ENCODE results near the gene SMURF1.

The SMURF1 gene

DNA sequence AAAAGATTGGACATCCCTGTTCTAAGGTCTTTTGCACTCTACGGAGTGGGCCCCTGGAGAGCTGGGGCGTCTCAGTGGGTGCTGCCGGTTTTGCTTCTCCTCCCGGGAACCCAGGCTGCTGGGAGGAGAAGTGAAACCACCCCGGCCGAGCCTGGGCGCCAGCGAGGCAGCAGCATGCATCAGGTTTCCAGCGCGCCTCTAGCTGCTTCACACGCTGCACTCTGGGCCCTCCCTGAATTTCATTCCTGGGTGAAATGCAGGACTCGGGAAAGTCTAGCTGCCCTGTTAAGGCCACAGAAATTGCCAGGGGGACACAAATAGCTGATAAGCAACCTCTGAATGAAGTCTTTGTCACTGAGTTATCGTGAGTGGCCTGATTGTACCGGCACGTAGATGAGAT is 138.1 kb downstream of the SMURF1 start:
- peak; percentile 36 for DNase-seq (ENCODE audit: low spot score)

DNA sequence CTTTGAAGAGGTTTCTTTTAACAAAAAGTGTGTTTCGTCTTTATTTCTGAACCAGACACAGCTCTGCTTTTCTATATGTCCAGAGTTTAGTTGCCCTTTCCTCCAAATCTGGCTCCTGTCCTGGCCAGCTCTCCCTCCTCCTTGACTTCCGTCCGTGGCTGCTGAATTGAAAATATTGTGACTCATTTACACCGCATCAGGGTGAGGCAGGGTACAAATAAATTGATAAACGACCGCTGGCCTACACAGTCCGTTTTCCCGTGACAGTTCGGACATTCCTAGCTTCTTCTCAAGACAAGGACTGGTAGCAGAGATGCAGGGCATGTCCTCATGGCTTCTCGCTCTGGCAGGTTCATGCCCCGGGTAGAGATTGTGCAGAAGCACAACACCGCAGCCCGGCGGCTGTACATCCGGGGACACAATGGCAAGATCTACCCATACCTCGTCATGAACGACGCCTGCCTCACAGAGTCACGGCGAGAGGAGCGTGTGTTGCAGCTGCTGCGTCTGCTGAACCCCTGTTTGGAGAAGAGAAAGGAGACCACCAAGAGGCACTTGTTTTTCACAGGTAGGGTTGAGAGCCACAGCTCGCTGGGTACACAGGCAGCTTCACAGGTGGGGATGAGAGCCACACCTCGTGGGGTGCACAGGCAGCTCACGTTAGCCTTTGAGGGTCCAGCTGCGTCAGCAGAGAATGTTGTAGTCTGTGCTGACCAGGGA is 139.0 kb downstream of the SMURF1 start:
- DNase-seq (ENCODE audit: low spot score): peak; percentile 50

DNA sequence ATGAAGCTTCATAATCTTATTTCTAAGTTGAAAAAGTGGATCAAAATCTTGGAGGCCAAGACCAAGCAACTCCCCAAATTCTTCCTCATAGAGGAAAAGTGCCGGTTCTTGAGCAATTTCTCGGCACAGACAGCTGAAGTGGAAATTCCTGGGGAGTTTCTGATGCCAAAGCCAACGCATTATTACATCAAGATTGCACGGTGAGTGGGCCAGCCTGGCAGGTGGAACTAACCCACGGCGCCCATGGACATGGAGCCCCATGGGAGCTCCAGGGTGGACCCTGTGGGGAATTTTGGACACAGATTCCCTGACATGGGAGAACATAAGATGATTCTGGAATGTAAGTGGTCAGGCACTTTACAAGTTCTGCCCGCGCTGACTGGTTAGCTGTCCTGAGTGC is 139.7 kb downstream of the SMURF1 start:
- no peak for DNase-seq (ENCODE audit: low spot score)

DNA sequence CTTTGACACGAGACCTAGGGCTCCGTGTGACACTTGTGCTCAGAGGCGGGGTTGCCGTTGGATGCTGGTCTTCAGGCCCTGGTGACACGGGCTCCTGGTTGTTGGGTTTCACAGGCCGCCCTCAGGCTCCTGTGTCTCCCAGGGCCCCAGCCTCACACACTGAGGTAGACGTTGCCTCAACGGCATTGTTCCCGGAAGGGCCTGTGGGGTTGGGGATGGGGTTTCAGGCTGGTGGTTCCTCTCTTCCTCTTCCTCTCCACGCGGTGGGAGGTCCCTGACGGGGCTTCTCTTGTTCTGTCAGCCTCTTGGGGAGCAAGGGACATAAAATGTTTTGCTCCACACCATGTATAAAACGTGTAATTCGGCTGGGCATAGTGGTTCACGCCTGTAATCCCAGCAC is 140.5 kb downstream of the SMURF1 start:
- no peak for DNase-seq (ENCODE audit: low spot score)

DNA sequence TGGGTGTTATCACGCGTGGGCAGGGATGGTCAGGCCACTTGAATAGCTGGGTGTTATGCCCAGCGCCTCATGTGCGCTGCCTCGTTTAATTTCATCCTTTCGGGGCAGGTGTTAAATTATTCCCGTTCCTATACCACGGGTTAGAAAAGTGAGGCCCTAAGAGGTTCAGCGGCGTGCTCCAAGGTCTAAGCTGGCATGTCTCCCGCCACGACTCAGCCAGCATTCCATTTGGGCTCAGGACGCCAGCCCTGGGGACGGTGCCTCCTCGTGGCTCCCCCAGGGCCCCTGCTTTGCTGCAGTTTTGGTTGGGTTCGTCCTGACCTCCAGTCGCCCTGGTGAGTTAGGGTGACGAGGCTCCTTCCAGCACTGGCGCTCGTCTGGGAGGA is 141.1 kb downstream of the SMURF1 start:
- DNase-seq (ENCODE audit: low spot score): no peak

DNA sequence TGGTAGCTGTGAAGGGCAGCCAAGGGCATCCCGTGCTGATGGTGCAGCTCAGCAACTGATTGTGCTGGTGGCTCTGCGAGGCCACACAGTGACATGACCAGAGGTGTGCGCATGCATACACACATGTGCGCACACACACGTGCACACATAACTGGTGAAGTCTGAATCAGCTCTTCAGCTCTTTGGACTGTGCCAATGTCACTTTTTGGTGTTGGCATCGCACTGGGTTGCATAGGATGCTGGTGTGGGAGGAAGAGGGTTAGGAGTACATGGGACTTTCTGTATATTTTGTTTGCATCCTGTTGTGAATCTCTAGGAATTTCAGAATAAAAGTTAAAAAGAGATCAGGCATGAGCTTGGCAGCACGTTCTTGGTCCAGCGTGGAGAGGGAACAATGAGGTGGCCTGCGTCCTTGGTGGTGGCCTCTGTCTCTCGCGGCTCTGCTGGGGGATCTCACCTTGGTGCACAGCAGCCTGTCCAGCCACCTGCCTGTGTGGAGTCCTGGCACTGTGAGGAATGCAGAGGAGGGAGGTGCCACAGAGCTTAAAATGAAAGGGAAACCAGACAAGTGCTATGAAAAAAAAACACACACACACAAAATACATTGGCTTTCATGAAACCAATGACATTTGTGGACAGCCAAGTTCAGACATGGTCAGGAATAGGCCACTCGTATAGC is 141.6 kb downstream of the SMURF1 start:
- no peak for DNase-seq (ENCODE audit: low spot score)

DNA sequence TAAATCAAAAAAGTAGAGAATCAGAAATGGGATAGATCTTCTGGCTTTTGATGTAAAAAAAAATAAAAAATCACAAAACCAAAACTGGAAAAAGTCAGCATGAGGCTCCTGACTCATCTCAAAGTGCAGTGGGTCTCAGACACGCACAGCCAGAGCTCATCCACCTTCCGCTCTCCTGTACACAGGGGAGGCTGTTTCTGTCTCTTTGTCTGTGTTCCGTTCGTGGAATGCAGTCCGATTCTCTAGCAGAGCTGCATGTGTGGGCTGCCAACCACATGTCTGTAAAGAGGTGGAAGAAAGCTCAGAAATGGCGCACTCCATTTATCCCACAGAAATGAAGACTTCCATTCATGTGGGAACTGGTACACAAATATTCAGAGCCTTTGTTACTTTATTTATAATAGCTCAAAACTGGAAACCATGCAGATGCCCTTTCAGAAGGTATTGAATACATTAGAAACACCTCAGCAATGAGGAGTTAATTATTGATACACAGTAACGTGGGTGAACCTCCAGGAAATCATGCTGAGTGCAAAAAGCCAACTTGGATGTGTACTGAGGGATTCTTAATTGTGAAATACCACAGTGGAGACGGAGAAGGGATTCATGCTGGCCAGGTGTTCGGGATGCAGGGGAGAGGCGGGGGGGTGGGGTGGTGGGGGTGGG is 142.3 kb downstream of the SMURF1 start:
- no peak for DNase-seq (ENCODE audit: low spot score)

DNA sequence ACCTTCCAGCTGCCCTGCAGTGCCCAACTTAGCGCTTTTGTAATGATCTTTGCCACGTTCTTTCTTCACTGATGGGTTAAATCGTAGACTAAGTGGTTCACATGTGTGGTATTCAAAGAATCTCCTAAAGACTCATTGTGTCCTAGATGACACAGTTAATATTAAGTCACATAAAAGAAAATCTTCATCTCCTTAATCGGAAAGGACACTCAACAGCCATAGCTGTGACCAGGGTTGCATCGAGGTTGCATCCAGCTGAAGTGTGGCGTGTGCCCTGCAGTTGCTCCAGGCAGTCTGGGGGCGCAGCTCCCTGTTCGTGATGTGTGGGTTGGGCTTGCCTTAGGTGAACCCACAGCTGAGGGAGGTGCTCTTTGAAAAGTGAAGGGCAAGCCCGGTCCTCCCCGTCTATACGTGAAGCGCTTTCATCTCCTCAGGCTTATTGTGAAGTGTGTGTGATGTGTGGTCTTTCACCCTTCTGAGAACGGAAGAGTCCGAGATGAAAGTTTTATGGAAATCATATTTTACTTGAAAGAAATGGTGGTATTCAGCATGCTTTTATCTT is 142.9 kb downstream of the SMURF1 start:
- DNase-seq (ENCODE audit: low spot score): no peak

DNA sequence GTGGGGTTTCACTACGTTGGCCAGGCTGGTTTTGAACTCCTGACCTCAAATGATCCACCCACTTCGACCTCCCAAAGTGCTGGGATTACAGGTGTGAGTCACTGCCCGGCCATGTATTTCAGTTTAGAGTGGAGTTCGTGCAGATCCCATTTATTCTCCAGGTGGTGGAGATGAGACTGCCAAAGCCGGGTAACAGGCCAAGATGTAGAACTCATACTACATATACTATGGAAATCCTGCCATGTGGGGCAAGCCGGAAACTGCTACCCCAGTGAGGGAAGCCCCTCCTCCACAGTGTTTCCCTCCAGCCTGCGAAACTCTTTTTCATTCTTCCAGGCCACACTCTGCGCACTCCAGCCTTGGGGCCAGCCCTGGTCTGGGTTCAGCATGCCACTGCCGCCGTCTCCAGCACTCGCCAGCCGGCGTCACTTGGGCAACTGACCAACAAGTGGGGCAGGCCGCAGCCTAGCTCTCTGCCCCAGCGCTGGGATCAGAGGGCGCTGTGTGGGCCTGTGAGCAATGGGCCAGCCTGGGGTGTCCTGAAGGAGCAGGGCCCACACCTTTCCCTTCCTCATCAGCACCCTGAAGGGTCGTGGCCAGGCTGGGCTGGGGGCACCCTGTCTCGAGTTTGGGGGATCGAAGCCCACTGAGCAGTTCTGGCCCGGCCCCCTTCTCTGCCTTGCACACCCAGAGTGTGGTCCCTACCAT is 143.6 kb downstream of the SMURF1 start:
- peak; percentile 48 for DNase-seq (ENCODE audit: low spot score)

DNA sequence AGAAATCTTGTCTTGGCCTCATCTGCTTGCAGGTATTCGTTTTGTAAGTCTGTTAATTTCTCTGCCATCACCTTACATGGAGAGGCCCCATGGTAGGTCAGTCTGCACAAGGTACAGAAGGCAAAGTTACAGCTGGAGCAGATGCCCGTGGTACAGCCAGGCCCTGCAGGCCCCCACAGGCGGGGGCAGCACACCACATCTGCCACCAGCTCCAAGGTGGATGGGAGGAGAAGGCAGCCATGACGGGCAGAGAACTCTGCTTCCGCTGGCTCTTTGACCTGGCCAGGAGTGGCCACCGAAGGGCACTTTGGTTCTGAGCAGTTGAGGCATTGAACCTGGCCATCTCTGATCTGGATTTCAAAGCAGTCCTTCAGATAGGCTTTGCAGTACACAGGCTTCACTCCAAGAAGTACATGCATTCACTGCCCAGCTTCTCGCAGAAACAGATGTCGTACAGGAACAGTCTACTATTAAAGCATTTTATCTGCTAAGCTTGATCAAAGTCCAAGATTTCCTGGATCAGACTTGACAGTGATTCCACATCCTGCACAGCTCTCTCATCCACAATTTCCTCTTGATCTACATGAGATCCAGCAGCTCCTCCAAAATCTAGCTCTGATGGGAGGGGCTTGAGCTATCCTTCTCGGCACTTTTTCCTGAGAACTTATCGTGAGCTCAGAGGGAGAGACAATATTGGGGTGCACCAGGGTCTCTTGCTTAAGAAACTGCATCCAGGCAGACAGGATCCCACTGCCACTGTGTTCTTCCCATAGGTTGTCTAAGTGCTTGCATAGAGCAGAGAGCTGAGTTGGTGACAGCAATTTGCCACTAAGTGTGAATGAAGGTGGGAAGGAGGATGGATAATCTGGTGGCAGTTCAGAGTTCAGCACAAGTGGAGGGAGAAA is 144.8 kb downstream of the SMURF1 start:
- DNase-seq (ENCODE audit: low spot score): peak; percentile 40

DNA sequence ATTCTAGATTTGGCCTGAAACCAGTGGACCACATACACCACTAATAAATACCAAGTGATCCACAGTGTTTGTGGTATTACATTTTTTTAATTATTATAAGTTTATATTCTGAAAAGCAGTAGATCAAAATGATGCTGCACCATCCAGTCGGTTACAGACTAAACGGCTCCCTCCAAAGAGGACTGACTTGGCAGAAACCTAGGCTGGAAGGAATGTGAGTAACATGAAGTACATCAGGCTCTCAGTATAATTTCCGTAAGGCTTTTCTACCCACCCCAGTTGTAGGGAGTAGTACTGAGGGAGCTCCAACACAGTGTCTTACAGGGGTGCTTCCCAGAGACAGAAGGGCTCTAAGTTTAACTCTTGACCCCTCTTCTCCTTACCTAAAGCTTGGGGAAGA is 146.1 kb downstream of the SMURF1 start:
- peak; percentile 36 for DNase-seq (ENCODE audit: low spot score)

DNA sequence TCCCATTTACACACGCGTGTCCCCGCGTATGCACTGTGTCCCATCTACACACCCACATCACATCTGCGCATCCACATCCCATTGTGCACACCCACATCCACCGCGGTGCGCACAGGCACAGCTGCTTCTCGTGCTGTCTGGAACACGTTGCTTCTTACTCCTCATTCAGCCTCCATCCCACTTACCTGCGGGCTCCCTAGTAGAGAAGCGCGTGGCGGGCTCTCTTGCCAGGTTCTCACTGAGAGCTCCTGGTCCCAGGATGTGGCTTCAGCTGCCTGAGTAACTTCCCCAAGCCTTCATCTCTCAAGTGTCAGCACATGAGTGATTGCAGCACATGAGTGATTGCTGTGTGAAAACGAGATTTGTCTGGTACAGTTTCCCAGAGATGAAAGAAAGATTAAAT is 147.8 kb downstream of the SMURF1 start:
- peak; percentile 40 for DNase-seq (ENCODE audit: low spot score)

DNA sequence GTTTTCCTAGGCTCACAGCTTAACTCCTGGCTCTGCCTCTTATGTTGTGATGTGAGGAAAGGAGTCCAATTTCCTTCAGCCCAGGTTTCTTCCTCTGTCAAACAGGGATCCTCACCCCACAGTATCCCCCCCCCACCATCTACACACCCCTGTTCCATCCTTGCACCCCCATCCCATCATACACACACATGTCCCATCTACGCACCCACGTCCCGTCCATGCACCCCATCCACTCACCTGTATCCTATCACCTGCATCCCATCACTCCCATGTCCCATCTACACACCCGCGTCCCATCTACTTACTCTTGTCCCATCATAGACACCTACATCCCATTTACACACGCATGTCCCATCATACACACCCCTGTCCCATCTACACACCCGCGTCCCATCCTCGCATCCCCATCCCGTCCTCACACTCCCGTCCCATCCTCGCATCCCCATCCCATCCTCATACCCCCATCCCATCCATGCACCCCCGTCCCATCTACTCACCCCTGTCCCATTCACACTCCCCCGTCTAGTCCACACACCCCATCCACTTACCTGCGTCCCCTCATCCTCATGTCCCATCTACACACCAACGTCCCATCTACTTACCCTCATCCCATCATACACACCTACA is 148.3 kb downstream of the SMURF1 start:
- DNase-seq (ENCODE audit: low spot score): peak; percentile 51

DNA sequence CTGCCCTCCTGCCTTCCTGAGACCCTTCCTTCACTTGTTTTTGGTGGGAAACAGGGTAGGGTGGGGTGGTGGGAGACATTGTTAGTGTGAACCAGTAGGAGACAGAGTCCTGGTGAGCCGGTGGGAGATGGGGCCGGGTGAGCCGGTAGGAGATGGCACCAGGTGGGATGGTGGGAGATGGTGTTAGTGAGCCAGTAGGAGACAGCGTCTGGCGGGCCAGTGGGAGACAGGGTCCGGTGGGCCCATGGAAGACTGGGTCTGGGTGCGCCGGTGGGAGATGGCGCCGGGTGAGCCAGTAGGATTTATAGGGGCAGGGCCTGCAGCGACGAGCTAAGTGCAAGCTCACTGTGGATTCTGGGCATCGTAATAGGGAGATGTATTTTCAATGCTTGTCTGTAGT is 148.8 kb downstream of the SMURF1 start:
- DNase-seq (ENCODE audit: low spot score): peak; percentile 40

DNA sequence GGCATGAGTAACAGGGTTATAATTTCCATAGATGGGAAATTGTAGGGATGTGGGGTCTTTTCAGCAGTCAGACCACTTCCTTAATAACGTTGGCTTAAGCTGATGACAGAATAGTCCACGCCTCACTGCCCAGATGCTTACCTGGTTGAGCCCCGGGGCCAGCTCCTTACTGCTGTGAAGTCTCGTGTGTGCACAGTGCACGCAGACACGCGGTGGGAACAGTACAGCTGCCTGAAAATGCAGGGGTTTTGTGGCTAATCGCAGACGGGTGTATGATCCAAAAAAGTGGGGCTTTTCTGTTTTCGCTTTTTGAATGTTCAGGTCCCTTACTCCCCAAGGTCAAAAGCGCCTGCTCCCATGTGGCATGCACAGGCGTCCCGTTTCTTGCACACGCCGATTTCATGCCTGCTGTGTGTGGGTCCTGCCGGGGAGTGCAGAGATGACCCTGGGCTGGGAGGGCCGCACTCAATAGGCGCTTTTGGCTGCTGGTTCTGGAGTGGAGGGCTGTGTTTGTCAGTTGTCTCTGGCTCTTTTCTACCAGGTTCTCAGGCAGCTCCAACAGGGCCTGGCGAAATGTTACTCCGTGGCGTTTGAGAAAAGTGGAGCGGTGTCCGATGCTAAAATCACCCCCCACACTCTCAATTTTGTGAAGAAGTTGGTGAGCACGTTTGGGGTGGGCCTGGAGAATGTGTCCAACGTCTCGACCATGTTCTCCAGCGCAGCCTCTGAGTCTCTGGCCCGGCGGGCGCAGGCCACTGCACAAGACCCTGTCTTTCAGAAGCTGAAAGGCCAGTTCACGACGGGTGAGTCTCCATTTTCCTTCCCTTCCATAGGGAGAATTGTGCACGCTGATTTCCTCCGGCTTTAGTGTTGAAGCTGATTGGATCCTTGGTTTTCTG is 149.6 kb downstream of the SMURF1 start:
- peak; percentile 40 for DNase-seq (ENCODE audit: low spot score)

DNA sequence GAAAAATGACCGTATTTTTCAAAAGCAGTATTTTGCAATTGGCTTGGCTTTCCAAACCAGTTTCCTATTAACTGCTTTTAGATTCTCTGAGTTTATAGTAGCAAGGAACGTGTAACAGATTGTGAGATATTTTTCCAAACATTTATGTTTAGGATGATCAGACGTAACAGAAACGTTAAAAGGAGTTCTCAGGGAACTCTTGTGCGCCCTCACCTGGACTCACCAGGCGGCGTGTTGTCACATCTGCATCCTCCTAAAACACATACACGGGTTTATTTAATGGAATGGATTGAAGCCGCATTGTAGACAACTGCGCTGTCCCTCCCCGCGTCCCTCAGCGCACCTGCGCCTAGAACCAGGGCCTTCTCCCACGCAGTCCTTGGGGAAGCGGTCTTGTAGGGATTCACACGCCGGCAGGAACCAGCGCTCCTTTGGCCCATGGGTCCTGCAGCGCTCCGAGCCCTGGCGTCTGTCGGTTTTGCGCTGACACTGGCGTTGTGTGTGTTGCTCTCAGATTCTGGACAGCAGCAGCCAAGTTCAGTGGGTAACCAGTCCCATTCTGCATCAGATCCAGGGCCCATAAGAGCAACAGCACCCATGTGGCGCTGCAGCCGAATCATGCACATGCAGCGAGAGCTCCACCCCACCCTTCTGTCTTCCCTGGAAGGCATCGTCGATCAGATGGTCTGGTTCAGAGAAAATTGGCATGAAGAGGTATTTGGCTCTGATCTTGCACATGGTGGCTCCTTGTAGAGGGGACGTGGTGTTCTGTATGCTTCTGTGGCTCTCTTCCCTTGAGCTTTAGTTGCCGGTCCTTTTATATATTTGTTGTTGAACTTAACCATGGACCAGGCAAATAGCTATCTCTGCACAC is 150.6 kb downstream of the SMURF1 start:
- peak; percentile 48 for DNase-seq (ENCODE audit: low spot score)

DNA sequence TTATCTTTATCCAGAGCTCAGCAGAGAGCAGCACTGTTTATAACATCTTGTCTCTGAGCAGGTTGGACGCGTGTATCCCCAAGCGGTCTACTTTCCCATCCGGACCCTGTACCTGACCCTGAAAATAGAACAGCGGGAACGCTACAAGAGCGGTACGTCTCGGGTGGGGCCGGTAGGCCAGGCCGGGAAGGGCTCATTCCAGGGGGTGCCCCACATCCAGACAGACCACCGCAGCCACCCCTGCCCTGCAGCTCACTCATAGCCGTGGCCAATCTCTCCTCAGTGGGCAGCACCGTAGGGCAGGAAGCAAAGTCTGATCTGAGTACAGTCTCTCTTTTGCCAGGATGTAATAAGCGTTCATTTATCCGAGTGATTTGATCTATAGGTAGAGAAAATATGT is 151.8 kb downstream of the SMURF1 start:
- DNase-seq (ENCODE audit: low spot score): peak; percentile 23

DNA sequence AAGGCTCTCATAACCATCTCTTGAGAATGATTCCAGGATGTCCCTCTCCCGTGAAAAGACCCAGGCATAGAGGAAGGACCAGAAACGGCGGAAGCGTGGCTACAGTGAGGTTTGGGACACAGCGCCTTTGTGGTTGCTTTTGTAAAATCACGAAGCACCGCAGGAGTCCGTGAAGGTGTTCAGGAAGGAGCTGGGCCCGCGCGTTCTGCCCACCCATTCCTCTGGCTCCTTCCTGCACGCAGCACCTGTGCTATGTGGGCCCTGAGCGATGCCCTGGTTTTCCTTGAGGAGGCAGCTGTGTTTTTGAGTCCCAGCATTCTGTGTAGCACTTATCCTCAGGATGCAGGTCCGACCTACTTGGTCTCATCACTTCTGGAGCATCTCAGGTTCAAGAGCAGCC is 152.8 kb downstream of the SMURF1 start:
- DNase-seq (ENCODE audit: low spot score): peak; percentile 41

DNA sequence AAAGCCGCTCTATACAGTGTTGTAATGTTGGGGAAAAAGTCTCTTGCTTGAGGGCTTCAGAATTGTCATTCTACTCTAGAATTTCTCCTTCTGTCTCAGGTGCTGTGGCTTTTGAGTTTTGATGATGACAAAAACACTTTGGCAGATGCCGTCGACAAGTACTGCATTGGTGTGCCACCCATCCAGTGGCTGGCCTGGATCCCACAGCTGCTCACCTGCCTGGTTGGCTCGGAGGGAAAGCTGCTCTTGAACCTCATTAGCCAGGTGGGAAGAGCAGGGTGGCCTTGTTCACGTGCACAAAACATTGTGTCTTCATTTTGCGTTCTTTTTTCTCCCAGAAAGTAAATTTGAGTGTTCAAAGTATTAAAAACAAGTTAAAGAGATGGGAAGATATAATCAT is 153.6 kb downstream of the SMURF1 start:
- no peak for DNase-seq (ENCODE audit: low spot score)

Data from left forelimb (tissue), 1 donor.